Transverse colon (tissue), 4 donors: ENCODE results near the gene TAT.

Source experiments
- POLR2A ChIP-seq: fragments of 450-650 bp; IDR thresholded peaks from one replicate; pipeline ENCODE4 v1.6.1; 2016; ENCODE audit warnings: antibody characterized with exemption, mild to moderate bottlenecking, moderate library complexity
- POLR2AphosphoS5 ChIP-seq, 3 donors: sonication (generic); formaldehyde crosslinking; IDR thresholded peaks; one replicate each; pipeline ENCODE4 v1.6.1; 2016; ENCODE audit warnings: antibody characterized with exemption in 3 of 3
- TF ChIP-seq, protein P1 (sequence below), 5 experiments: fragments of 200-600 bp in 3 of 5; fragments of 450-650 bp in 2 of 5; sonication (generic) in 3 of 5; IDR thresholded peaks; 1 replicate in 2 of 5; 2 replicates in 3 of 5; pipeline ENCODE4 v1.5.1; 2016 to 2017; ENCODE audit warnings: antibody characterized with exemption in 5 of 5, inconsistent platforms in 3 of 5, mild to moderate bottlenecking in 2 of 5, moderate library complexity in 1 of 5

DNA sequence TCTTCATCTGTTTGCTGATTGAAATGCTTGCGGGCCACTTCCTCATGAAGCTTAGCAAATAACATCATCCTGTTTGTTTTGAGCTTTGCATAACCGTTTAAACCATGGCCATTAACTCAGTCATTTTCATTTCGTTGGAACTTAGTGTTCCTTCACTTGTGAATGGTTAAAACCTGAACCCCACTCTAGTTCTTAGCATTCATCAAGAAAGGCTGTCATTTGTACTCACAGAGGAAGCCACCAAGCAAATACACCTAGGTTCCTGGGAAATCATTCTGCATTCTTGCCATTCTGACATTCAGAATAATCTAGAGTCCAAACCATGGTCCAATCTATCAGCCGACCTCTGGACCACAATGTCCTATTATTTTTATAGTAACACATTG is 8.4 kb upstream of the TAT start:
- TF ChIP-seq, protein P1, sequence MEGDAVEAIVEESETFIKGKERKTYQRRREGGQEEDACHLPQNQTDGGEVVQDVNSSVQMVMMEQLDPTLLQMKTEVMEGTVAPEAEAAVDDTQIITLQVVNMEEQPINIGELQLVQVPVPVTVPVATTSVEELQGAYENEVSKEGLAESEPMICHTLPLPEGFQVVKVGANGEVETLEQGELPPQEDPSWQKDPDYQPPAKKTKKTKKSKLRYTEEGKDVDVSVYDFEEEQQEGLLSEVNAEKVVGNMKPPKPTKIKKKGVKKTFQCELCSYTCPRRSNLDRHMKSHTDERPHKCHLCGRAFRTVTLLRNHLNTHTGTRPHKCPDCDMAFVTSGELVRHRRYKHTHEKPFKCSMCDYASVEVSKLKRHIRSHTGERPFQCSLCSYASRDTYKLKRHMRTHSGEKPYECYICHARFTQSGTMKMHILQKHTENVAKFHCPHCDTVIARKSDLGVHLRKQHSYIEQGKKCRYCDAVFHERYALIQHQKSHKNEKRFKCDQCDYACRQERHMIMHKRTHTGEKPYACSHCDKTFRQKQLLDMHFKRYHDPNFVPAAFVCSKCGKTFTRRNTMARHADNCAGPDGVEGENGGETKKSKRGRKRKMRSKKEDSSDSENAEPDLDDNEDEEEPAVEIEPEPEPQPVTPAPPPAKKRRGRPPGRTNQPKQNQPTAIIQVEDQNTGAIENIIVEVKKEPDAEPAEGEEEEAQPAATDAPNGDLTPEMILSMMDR (IDR thresholded peaks at IDR 0.05): no peak
- no peak for TF ChIP-seq POLR2AphosphoS5 (IDR thresholded peaks at IDR 0.05)
- TF ChIP-seq POLR2A: no peak
